Mesothelial cell of epicardium (in vitro differentiated cells): Measurements from ENCODE around the gene ATXN7L1. TPM values are rescaled to one million over a fixed set of nuclear protein-coding genes. Genes with fewer than 3 reads are reported as not detected.

Source experiments
- DNase-seq, 2 experiments: peaks; one replicate each; pipeline ENCODE4 v3.0.0; 2021; ENCODE audit warnings: low spot score in 2 of 2; ENCODE audit not compliant: unreplicated experiment in 2 of 2
- H3K27ac Mint-ChIP-seq: 2 replicates; pipeline ENCODE4 v1.8.0; 2021; ENCODE audit warnings: mixed read lengths
- H3K27me3 Mint-ChIP-seq: 2 replicates; pipeline ENCODE4 v1.8.0; 2021; ENCODE audit warnings: low read depth, mixed read lengths
- H3K36me3 Mint-ChIP-seq: 2 replicates; pipeline ENCODE4 v1.8.0; 2021; ENCODE audit warnings: mixed read lengths
- H3K4me1 Mint-ChIP-seq: 2 replicates; pipeline ENCODE4 v1.8.0; 2021; ENCODE audit warnings: mixed read lengths
- H3K4me3 Mint-ChIP-seq: 2 replicates; pipeline ENCODE4 v1.8.0; 2021; ENCODE audit warnings: mild to moderate bottlenecking, moderate library complexity, mixed read lengths
- H3K9me3 Mint-ChIP-seq: 2 replicates; pipeline ENCODE4 v1.8.0; 2021; ENCODE audit warnings: mixed read lengths
- CTCF ChIP-seq: fragments of 200-600 bp; sonication (generic); IDR thresholded peaks from one replicate; pipeline ENCODE4 v1.5.0; 2021; ENCODE audit warnings: antibody characterized with exemption; ENCODE audit not compliant: unreplicated experiment
- total RNA-seq: library from RNA; stranded (reverse); gene quantifications from 3 replicates; pipeline ENCODE4 v1.2.1, GENCODE V29; 2021

Gene ATXN7L1
- total RNA-seq, 1 donor from 2014 or later: 18.0 TPM

- Mint-ChIP-seq H3K27ac (no peak overlapping the region), H3K9me3 (no peaks in the 10 kb centered on the region), H3K4me3 (no peak overlapping the region), H3K4me1 (no peaks in the 10 kb centered on the region), H3K27me3 (no peaks in the 10 kb centered on the region), H3K36me3 (peaks cover 22% of the 10 kb centered on the region)
- DNase-seq: no peak
- TF ChIP-seq CTCF: no peak
Measured at GRCh38 chr7:105567821-105568220, 308.6 kb downstream of the ATXN7L1 start.

- no peak overlapping the region for H3K27ac Mint-ChIP-seq
- no peaks in the 10 kb centered on the region for H3K4me1 Mint-ChIP-seq
- DNase-seq: no peak
Measured at GRCh38 chr7:105567024-105567423, 309.4 kb downstream of the ATXN7L1 start.

GRCh38 chr7:105565190-105565589 lies 311.2 kb downstream of the ATXN7L1 start:
- Mint-ChIP-seq H3K9me3 (no peaks in the 10 kb centered on the region), H3K4me3 (no peak overlapping the region), H3K4me1 (no peaks in the 10 kb centered on the region), H3K27me3 (no peaks in the 10 kb centered on the region), H3K36me3 (peaks cover 33% of the 10 kb centered on the region), H3K27ac (no peak overlapping the region)
- TF ChIP-seq CTCF: no peak
- no peak for DNase-seq

More at GRCh38 chr7:105567024-105567423, 309.4 kb downstream of the ATXN7L1 start:
- H3K4me3 Mint-ChIP-seq: no peak overlapping the region
- no peaks in the 10 kb centered on the region for H3K9me3 Mint-ChIP-seq
- H3K36me3 Mint-ChIP-seq: peaks cover 29% of the 10 kb centered on the region
- TF ChIP-seq CTCF: no peak
- no peaks in the 10 kb centered on the region for H3K27me3 Mint-ChIP-seq

- Mint-ChIP-seq H3K4me1 (no peaks in the 10 kb centered on the region), H3K27me3 (no peaks in the 10 kb centered on the region), H3K4me3 (no peak overlapping the region), H3K9me3 (no peaks in the 10 kb centered on the region), H3K27ac (no peak overlapping the region), H3K36me3 (peaks cover 38% of the 10 kb centered on the region)
- no peak for DNase-seq
- TF ChIP-seq CTCF: no peak
Measured at GRCh38 chr7:105559926-105560325, 316.5 kb downstream of the ATXN7L1 start.

Other genes starting within 250 kb of the ATXN7L1 start
- 2.5 to 3.6 TPM (median 3.2 TPM) in 3 replicates for gene CDHR3, start 86.7 kb upstream of the ATXN7L1 start, total RNA-seq
- gene SYPL1, start 235.7 kb upstream of the ATXN7L1 start, total RNA-seq: 63.9 to 64.3 TPM (median 64.0 TPM) in 3 replicates